MCF 10A (cell line): ENCODE measurements around the gene ZNF697. TPM values are rescaled to one million over a fixed set of nuclear protein-coding genes. Genes with fewer than 3 reads are reported as not detected.
"Not testable (repeated sequence)": the region's sequence is repeated elsewhere in the genome, so short reads cannot be mapped to it uniquely, and the experiment has no call there.

ENCODE experiments used
- BruUV-seq: library from RNA; stranded (reverse); fragments of 400-500 nt; replicated peaks from 2 replicates; lab custom pipeline; 2021; lab: Mats Ljungman, UMichigan
- CTCF ChIA-PET: fragments of 300-600 bp; sonication (Branson Sonifier 250); formaldehyde crosslinking; extraction: SDS; loops from one replicate; lab custom pipeline; 2021; ENCODE audit warnings: antibody characterized with exemption, inconsistent platforms; lab: Yijun Ruan, JAX
- POLR2A ChIA-PET: fragments of 300-600, 350-650 bp; sonication (Branson Sonifier 250); formaldehyde crosslinking; extraction: SDS; loops from one replicate; lab custom pipeline; 2020; ENCODE audit warnings: antibody characterized with exemption, inconsistent platforms; lab: Yijun Ruan, JAX
- DNase-seq: peaks from one replicate; pipeline ENCODE4 v3.0.0-alpha.2; 2018; ENCODE audit not compliant: unreplicated experiment
- H3K27ac Mint-ChIP-seq: one replicate; pipeline ENCODE4 v1.8.0; 2022; ENCODE audit warnings: mild to moderate bottlenecking, low read depth, mixed read lengths; ENCODE audit not compliant: unreplicated experiment
- H3K27me3 Mint-ChIP-seq: one replicate; pipeline ENCODE4 v1.8.0; 2022; ENCODE audit warnings: mixed read lengths; ENCODE audit not compliant: insufficient read depth, unreplicated experiment
- H3K36me3 Mint-ChIP-seq: one replicate; pipeline ENCODE4 v1.8.0; 2022; ENCODE audit warnings: mild to moderate bottlenecking, moderate library complexity, mixed read lengths; ENCODE audit not compliant: insufficient read depth, unreplicated experiment
- H3K4me1 Mint-ChIP-seq: one replicate; pipeline ENCODE4 v1.8.0; 2022; ENCODE audit warnings: mixed read lengths; ENCODE audit not compliant: insufficient read depth, unreplicated experiment
- H3K4me3 Mint-ChIP-seq: one replicate; pipeline ENCODE4 v1.8.0; 2022; ENCODE audit warnings: mild to moderate bottlenecking, moderate library complexity, mixed read lengths; ENCODE audit not compliant: unreplicated experiment
- H3K9me3 Mint-ChIP-seq: one replicate; pipeline ENCODE4 v1.8.0; 2022; ENCODE audit warnings: mixed read lengths; ENCODE audit not compliant: unreplicated experiment
- intact Hi-C: fragments of 100-400 bp; cut with micrococcal nuclease; formaldehyde crosslinking; loops from 2 replicates; pipeline ENCODE4 v1.14.1; 2022
- total RNA-seq: library from RNA; stranded (reverse); gene quantifications from 2 replicates; pipeline ENCODE4 v1.2.3, GENCODE V29; 2022
- TF ChIP-seq, protein P1 (sequence below): fragments of 200-600 bp; IDR thresholded peaks from one replicate; pipeline ENCODE4 v1.8.0; 2022; ENCODE audit warnings: antibody characterized with exemption, mild to moderate bottlenecking; ENCODE audit not compliant: unreplicated experiment

The ZNF697 gene
- total RNA-seq, 1 experiment from 2014 or later, result 13.2 TPM

DNA sequence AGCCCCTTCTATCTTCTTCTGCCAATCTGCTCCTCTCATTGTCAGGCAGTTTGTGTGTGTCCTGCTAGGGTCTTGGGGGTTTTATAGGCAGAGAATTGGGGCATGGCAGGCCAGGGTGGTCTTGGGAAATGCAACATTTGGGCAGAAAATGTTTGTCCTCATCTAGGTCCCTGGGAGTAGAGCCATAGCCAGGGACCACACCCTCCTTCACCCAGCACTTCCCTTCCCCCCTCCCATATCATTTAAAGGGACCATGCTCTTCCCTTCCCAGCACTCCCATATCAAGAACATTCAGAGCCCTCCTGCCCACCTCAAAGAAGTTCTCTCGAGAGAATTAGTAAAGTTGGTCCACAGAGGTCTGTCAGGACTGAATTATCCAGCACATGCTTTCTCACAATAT is 41.7 kb downstream of the ZNF697 start:
- DNase-seq, result no peak
- ChIA-PET CTCF (interaction anchor here (0.7 to 1.4 kb wide), 4 partner anchors 16 to 266 kb away, joined by 3 read pairs; no protein-coding TSS in a partner anchor), POLR2A (no interaction called here)
- Mint-ChIP-seq H3K27ac (no peak overlapping the region), H3K27me3 (no peaks in the 10 kb centered on the region), H3K9me3 (no peaks in the 10 kb centered on the region), H3K36me3 (no peaks in the 10 kb centered on the region), H3K4me3 (no peak overlapping the region), H3K4me1 (peaks cover 14% of the 10 kb centered on the region)
- intact Hi-C loops, result no loop called here
- TF ChIP-seq, protein P1, sequence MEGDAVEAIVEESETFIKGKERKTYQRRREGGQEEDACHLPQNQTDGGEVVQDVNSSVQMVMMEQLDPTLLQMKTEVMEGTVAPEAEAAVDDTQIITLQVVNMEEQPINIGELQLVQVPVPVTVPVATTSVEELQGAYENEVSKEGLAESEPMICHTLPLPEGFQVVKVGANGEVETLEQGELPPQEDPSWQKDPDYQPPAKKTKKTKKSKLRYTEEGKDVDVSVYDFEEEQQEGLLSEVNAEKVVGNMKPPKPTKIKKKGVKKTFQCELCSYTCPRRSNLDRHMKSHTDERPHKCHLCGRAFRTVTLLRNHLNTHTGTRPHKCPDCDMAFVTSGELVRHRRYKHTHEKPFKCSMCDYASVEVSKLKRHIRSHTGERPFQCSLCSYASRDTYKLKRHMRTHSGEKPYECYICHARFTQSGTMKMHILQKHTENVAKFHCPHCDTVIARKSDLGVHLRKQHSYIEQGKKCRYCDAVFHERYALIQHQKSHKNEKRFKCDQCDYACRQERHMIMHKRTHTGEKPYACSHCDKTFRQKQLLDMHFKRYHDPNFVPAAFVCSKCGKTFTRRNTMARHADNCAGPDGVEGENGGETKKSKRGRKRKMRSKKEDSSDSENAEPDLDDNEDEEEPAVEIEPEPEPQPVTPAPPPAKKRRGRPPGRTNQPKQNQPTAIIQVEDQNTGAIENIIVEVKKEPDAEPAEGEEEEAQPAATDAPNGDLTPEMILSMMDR, result no peak
- BruUV-seq, result no TSS peak

DNA sequence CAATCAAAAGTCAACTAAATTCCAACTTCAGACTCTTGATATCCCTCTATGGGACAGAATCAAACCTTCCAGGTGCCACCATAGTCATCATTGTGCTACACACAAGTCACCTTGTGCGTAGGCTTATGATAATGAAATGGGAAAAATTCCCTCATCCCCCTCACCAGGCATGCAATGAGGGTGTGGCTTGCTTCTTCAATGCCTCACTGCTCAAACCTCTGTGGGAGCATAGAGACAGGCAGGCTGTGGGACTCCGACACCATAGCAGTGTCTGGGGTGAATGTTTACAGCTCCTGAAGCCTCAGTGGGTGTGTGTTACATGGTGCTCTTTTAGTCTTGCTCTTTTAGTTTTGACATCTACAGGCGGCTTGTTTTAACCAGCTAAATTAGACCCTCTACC is 42.4 kb downstream of the ZNF697 start:
- no peaks in the 10 kb centered on the region for H3K27me3 Mint-ChIP-seq
- CTCF ChIA-PET, result interaction anchor here (1.1 to 1.4 kb wide), 3 partner anchors 9 to 69 kb away, joined by 3 to 4 read pairs (median 3); no protein-coding TSS in a partner anchor
- TF ChIP-seq, protein P1, result no peak
- DNase-seq, result no peak
- POLR2A ChIA-PET, result no interaction called here
- H3K9me3 Mint-ChIP-seq, result no peaks in the 10 kb centered on the region
- H3K4me3 Mint-ChIP-seq, result no peak overlapping the region
- H3K27ac Mint-ChIP-seq, result no peak overlapping the region
- no peaks in the 10 kb centered on the region for H3K36me3 Mint-ChIP-seq
- peaks cover 14% of the 10 kb centered on the region for H3K4me1 Mint-ChIP-seq
- intact Hi-C loops, result no loop called here
- BruUV-seq, result no TSS peak

DNA sequence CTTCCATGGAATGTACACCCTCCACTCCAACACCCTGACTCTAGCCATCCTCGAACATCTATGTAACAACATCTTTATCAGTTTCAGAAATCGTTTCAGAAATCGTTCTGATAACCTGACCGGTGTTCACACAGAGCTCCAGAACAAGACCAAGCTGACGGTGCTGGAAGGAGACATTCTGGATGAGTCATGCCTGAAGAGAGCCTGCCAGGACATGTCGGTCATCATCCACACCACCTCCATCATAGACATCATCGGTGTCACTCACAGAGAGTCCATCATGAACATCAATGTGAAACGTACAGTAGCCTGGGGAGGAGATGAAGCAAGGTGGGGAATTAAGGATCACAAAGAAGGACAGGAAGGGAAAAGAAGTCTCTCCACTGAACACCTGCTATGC is 43.0 kb downstream of the ZNF697 start:
- Mint-ChIP-seq H3K27ac (peak overlapping the region; percentile 49), H3K4me1 (peaks cover 14% of the 10 kb centered on the region), H3K4me3 (peak overlapping the region; percentile 8)
- H3K9me3 Mint-ChIP-seq, BruUV-seq, H3K36me3 Mint-ChIP-seq, intact Hi-C loops, H3K27me3 Mint-ChIP-seq: not testable (repeated sequence)
- ChIA-PET POLR2A (interaction anchor here (0.7 to 0.9 kb wide), 2 partner anchors 19 to 69 kb away, joined by 3 to 4 read pairs; no protein-coding TSS in a partner anchor), CTCF (interaction anchor here (1.3 to 1.4 kb wide), 2 partner anchors 10 to 17 kb away, joined by 3 to 4 read pairs; no protein-coding TSS in a partner anchor)
- DNase-seq, result peak; percentile 81

DNA sequence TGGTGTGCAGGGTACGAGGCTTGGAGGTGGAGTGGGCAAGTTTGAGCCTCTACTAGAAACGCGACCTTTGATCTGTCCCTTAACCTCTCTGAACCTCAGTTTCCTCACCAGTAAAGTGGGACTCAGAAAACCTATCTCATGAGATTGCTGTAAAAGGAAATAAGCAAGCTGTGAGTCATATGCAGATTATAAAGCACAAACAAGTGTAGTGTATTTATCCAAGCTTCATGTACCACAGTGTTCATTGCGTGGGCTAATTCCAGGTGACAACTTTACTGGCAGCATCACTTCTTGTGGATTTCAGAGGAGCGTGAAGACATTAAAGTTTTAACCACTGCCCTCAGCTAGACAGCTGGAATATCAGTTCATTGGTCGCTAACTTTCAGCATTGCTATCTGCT is 44.4 kb downstream of the ZNF697 start:
- Mint-ChIP-seq H3K9me3 (no peaks in the 10 kb centered on the region), H3K36me3 (no peaks in the 10 kb centered on the region), H3K27ac (peak overlapping the region; percentile 49), H3K4me1 (peaks cover 14% of the 10 kb centered on the region), H3K4me3 (no peak overlapping the region), H3K27me3 (no peaks in the 10 kb centered on the region)
- BruUV-seq, result no TSS peak
- ChIA-PET CTCF (interaction anchor here (0.8 to 1.2 kb wide), 2 partner anchors 17 to 23 kb away, joined by 3 read pairs; no protein-coding TSS in a partner anchor), POLR2A (no interaction called here)
- DNase-seq, result no peak
- TF ChIP-seq, protein P1, result no peak
- intact Hi-C loops, result no loop called here

DNA sequence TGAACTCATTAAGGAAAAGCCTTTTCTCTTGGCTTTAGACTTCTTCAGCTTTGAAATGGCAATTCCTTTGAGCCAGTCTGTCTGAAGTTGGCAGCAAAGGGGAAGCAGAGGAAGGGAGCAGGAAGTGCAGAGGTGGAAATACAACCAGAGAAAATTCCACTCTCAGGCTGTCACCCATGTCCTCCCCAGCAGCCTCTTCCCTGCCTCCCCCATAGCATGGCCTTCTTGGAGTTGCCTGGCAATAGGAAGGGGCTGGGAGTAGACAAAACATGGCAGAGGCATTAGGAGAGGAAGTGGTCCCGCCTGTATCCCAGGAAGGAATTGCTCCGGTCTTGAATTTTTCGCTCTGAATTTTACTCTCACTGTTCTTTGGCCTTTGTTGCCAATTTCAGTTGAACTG is 44.8 kb downstream of the ZNF697 start:
- H3K9me3 Mint-ChIP-seq, POLR2A ChIA-PET, H3K27ac Mint-ChIP-seq, intact Hi-C loops, BruUV-seq, H3K27me3 Mint-ChIP-seq, DNase-seq, H3K4me3 Mint-ChIP-seq, H3K36me3 Mint-ChIP-seq: not testable (repeated sequence)
- CTCF ChIA-PET, result interaction anchor here (0.5 to 1.3 kb wide), 4 partner anchors 16 to 130 kb away, joined by 3 to 6 read pairs (median 4); no protein-coding TSS in a partner anchor
- peaks cover 14% of the 10 kb centered on the region for H3K4me1 Mint-ChIP-seq

DNA sequence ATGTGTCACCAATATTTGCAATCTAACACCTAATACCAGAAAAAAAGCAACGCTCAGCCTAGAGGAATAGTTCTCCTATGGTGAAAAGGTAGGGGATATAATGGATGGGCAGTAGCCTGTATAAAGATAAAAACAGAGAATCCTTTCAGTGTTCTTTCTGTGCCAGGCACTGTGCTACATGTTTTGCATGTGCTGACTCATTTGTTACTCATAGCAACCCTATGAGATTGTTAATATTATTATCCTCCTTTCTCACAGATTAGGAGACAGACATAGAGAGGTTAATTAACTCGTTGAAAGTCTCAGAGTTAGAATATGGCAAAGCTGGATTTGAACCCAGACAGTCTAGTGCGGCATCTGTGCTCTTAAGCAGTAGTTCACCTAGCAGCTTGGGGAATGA is 45.3 kb downstream of the ZNF697 start:
- H3K36me3 Mint-ChIP-seq, BruUV-seq, H3K27ac Mint-ChIP-seq, DNase-seq, intact Hi-C loops, H3K27me3 Mint-ChIP-seq, POLR2A ChIA-PET, H3K9me3 Mint-ChIP-seq, H3K4me3 Mint-ChIP-seq: not testable (repeated sequence)
- CTCF ChIA-PET, result interaction anchor here (0.5 to 1.3 kb wide), 2 partner anchors 72 to 130 kb away, joined by 4 to 6 read pairs; no protein-coding TSS in a partner anchor
- H3K4me1 Mint-ChIP-seq, result peaks cover 14% of the 10 kb centered on the region
